Measurements from ENCODE around the gene LIMK2.
"Not testable (repeated sequence)": the region's sequence is repeated elsewhere in the genome, so short reads cannot be mapped to it uniquely, and the experiment has no call there.

GRCh38 chr22:31171734-31172133 lies 40.4 kb upstream of the LIMK2 start:
- TF ChIP-seq, protein P1, sequence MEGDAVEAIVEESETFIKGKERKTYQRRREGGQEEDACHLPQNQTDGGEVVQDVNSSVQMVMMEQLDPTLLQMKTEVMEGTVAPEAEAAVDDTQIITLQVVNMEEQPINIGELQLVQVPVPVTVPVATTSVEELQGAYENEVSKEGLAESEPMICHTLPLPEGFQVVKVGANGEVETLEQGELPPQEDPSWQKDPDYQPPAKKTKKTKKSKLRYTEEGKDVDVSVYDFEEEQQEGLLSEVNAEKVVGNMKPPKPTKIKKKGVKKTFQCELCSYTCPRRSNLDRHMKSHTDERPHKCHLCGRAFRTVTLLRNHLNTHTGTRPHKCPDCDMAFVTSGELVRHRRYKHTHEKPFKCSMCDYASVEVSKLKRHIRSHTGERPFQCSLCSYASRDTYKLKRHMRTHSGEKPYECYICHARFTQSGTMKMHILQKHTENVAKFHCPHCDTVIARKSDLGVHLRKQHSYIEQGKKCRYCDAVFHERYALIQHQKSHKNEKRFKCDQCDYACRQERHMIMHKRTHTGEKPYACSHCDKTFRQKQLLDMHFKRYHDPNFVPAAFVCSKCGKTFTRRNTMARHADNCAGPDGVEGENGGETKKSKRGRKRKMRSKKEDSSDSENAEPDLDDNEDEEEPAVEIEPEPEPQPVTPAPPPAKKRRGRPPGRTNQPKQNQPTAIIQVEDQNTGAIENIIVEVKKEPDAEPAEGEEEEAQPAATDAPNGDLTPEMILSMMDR (conservative IDR thresholded peaks at IDR 0.05): not testable (repeated sequence)
- not testable (repeated sequence) for TF ChIP-seq ZFX (IDR thresholded peaks at IDR 0.05)

Measured in C4-2B (cell line).